Hepatocyte (in vitro differentiated cells): Measurements from ENCODE around the gene HTR6. TPM values are rescaled to one million over a fixed set of nuclear protein-coding genes. Genes with fewer than 3 reads are reported as not detected.
"Not testable (repeated sequence)": the region's sequence is repeated elsewhere in the genome, so short reads cannot be mapped to it uniquely, and the experiment has no call there.

ENCODE experiments used
- DNase-seq: peaks from one replicate; pipeline ENCODE4 v3.0.0-alpha.2; 2016; ENCODE audit warnings: low spot score
- H2AFZ ChIP-seq: fragments of 200-600 bp; sonication (generic); 2 replicates; pipeline ENCODE4 v1.6.0; 2016; ENCODE audit warnings: antibody characterized with exemption, mild to moderate bottlenecking
- H3K27ac ChIP-seq: fragments of 200-600 bp; sonication (generic); 2 replicates; pipeline ENCODE4 v1.5.1; 2016; ENCODE audit warnings: mild to moderate bottlenecking
- H3K27me3 ChIP-seq: fragments of 200-600 bp; sonication (generic); 2 replicates; pipeline ENCODE4 v1.6.1; 2016
- H3K36me3 ChIP-seq: fragments of 200-600 bp; sonication (generic); replicated peaks from 2 replicates; pipeline ENCODE4 v1.5.1; 2016; ENCODE audit warnings: low read depth; ENCODE audit not compliant: insufficient read depth
- H3K4me1 ChIP-seq: fragments of 200-600 bp; sonication (generic); 2 replicates; pipeline ENCODE4 v1.5.1; 2016; ENCODE audit warnings: mild to moderate bottlenecking, moderate library complexity; ENCODE audit not compliant: insufficient read depth
- H3K4me2 ChIP-seq: fragments of 200-600 bp; sonication (generic); 2 replicates; pipeline ENCODE4 v1.6.0; 2016
- H3K4me3 ChIP-seq: fragments of 200-600 bp; sonication (generic); 2 replicates; pipeline ENCODE4 v1.5.1; 2016; ENCODE audit warnings: mild to moderate bottlenecking
- H3K79me2 ChIP-seq: fragments of 200-600 bp; sonication (generic); 2 replicates; pipeline ENCODE4 v1.6.0; 2017; ENCODE audit warnings: mild to moderate bottlenecking
- H3K9me2 ChIP-seq: fragments of 200-600 bp; sonication (generic); replicated peaks from 2 replicates; pipeline ENCODE4 v1.6.0; 2017; ENCODE audit warnings: mild to moderate bottlenecking; ENCODE audit not compliant: insufficient read depth
- H3K9me3 ChIP-seq: fragments of 200-600 bp; sonication (generic); 2 replicates; pipeline ENCODE4 v1.5.1; 2016; ENCODE audit warnings: low read depth, mild to moderate bottlenecking
- H4K20me1 ChIP-seq: fragments of 200-600 bp; sonication (generic); 2 replicates; pipeline ENCODE4 v1.6.0; 2016; ENCODE audit warnings: mild to moderate bottlenecking; ENCODE audit not compliant: insufficient read depth, poor library complexity, severe bottlenecking
- CTCF ChIP-seq: fragments of 200-600 bp; sonication (generic); IDR thresholded peaks from 2 replicates; pipeline ENCODE4 v1.5.1; 2016; ENCODE audit warnings: antibody characterized with exemption, mild to moderate bottlenecking; ENCODE audit not compliant: poor library complexity
- EZH2 ChIP-seq: fragments of 200-600 bp; sonication (generic); IDR thresholded peaks from 2 replicates; pipeline ENCODE4 v1.6.1; 2016; ENCODE audit warnings: antibody characterized with exemption, mild to moderate bottlenecking, borderline replicate concordance
- EZH2phosphoT487 ChIP-seq: fragments of 200-600 bp; sonication (generic); IDR thresholded peaks from one replicate; pipeline ENCODE4 v1.6.1; 2018; ENCODE audit warnings: antibody characterized with exemption, mild to moderate bottlenecking, low read depth, moderate library complexity; ENCODE audit not compliant: unreplicated experiment, severe bottlenecking
- WGBS: methylation state at CpG from one replicate; pipeline ENCODE4 v1.1.6; 2016; ENCODE audit warnings: low lambda C conversion rate; ENCODE audit errors: missing lambda C conversion rate; 5-methylcytosine and 5-hydroxymethylcytosine counted together
- polyA plus RNA-seq: library from polyadenylated mRNA; unstranded; fragments of >200 nt; fragmentation: Nextera tagmentation; extraction: Ambion mirVana; gene quantifications from 2 replicates; pipeline ENCODE4 v1.2.1, GENCODE V29; 2016
- total RNA-seq: library from RNA; depleted of rRNA; stranded (reverse); fragments of >200 nt; gene quantifications from 2 replicates; pipeline ENCODE4 v1.2.3, GENCODE V29; 2014

Gene HTR6
- total and polyA plus RNA-seq, 2 experiments from 2014 or later = not detected

GRCh38 chr1:19633106-19633505, 31.6 kb upstream of the HTR6 start:
- Histone ChIP-seq H3K27ac (no peak overlapping the region), H3K79me2 (no peaks in the 10 kb centered on the region), H3K27me3 (no peaks in the 10 kb centered on the region), H3K9me2 (no peaks in the 10 kb centered on the region), H3K36me3 (no peaks in the 10 kb centered on the region), H3K4me2 (no peak overlapping the region), H2AFZ (no peak overlapping the region), H3K4me1 (no peaks in the 10 kb centered on the region), H3K9me3 (no peaks in the 10 kb centered on the region), H3K4me3 (no peak overlapping the region), H4K20me1 (no peaks in the 10 kb centered on the region)
- TF ChIP-seq CTCF (no peak), EZH2phosphoT487 (no peak), EZH2 (no peak)
- 88% methylated on average over 2 of the region's 2 CpGs for WGBS
- no peak for DNase-seq

GRCh38 chr1:19635064-19635463, 29.6 kb upstream of the HTR6 start:
- H3K4me2 ChIP-seq, H3K27ac ChIP-seq, H3K27me3 ChIP-seq, DNase-seq, H3K36me3 ChIP-seq, H4K20me1 ChIP-seq, H3K9me3 ChIP-seq, H3K4me3 ChIP-seq, H3K79me2 ChIP-seq, H3K4me1 ChIP-seq, H2AFZ ChIP-seq, H3K9me2 ChIP-seq: not testable (repeated sequence)
- WGBS = 96% methylated on average over 9 of the region's 9 CpGs

GRCh38 chr1:19635646-19636045, 29.0 kb upstream of the HTR6 start:
- no peak for DNase-seq
- TF ChIP-seq CTCF = no peak
- no peak for TF ChIP-seq EZH2
- TF ChIP-seq EZH2phosphoT487 = no peak
- Histone ChIP-seq H3K27ac (no peak overlapping the region), H3K36me3 (no peaks in the 10 kb centered on the region), H3K9me3 (no peaks in the 10 kb centered on the region), H3K9me2 (no peaks in the 10 kb centered on the region), H3K4me3 (no peak overlapping the region), H3K4me2 (no peak overlapping the region), H3K79me2 (no peaks in the 10 kb centered on the region), H3K4me1 (peaks cover 7% of the 10 kb centered on the region), H3K27me3 (no peaks in the 10 kb centered on the region), H2AFZ (no peak overlapping the region), H4K20me1 (no peaks in the 10 kb centered on the region)
- WGBS = 100% methylated on average over 4 of the region's 4 CpGs

GRCh38 chr1:19636065-19636464, 28.6 kb upstream of the HTR6 start:
- no peaks in the 10 kb centered on the region for H3K79me2 ChIP-seq
- H3K9me3 ChIP-seq = no peaks in the 10 kb centered on the region
- peaks cover 7% of the 10 kb centered on the region for H3K4me1 ChIP-seq
- H3K9me2 ChIP-seq = no peaks in the 10 kb centered on the region
- DNase-seq = no peak
- no peaks in the 10 kb centered on the region for H4K20me1 ChIP-seq
- 91% methylated on average over 5 of the region's 5 CpGs for WGBS
- H3K36me3 ChIP-seq = no peaks in the 10 kb centered on the region
- H3K27ac ChIP-seq = no peak overlapping the region
- H3K4me3 ChIP-seq = no peak overlapping the region
- H3K27me3 ChIP-seq = no peaks in the 10 kb centered on the region
- H2AFZ ChIP-seq = no peak overlapping the region
- TF ChIP-seq EZH2 = no peak
- no peak for TF ChIP-seq CTCF
- TF ChIP-seq EZH2phosphoT487 = no peak
- no peak overlapping the region for H3K4me2 ChIP-seq

GRCh38 chr1:19636749-19637148, 27.9 kb upstream of the HTR6 start:
- 95% methylated on average over 10 of the region's 10 CpGs for WGBS
- not testable (repeated sequence) for H3K4me3 ChIP-seq, H3K79me2 ChIP-seq, DNase-seq, H3K9me3 ChIP-seq, H4K20me1 ChIP-seq, H3K27me3 ChIP-seq, H2AFZ ChIP-seq, H3K4me1 ChIP-seq, H3K27ac ChIP-seq, H3K9me2 ChIP-seq, H3K36me3 ChIP-seq, H3K4me2 ChIP-seq
